CD4-positive, alpha-beta T cell treated with Interleukin-17A for 4 hours (primary cell): ENCODE data around the gene USP17L15.
"Not testable (repeated sequence)": the region's sequence is repeated elsewhere in the genome, so short reads cannot be mapped to it uniquely, and the experiment has no call there.

Experiments
- DNase-seq: peaks from one replicate; pipeline ENCODE4 v3.0.0-alpha.2; 2020; ENCODE audit warnings: mixed read lengths

USP17L15 gene

GRCh38 chr4:9234085-9234484, at the start of gene USP17L15:
TSS of gene USP17L15 (plus strand) at chr4:9234385. CDS start at chr4:9234385, 0 bp downstream.
- not testable (repeated sequence) for DNase-seq

- not testable (repeated sequence) for DNase-seq
Observed at GRCh38 chr4:9210357-9210756, 23.8 kb upstream of the USP17L15 start, which contains the start of gene USP17L10. TSS of gene USP17L10 (plus strand) at chr4:9210657. CDS start at chr4:9210657, 0 bp downstream.

GRCh38 chr4:9214701-9215100, 19.5 kb upstream of the USP17L15 start:
- DNase-seq: not testable (repeated sequence)

GRCh38 chr4:9215105-9215504, 19.1 kb upstream of the USP17L15 start, which contains the start of gene USP17L11:
TSS of gene USP17L11 (plus strand) at chr4:9215405. CDS start at chr4:9215405, 0 bp downstream.
- not testable (repeated sequence) for DNase-seq

- DNase-seq: not testable (repeated sequence)
Observed at GRCh38 chr4:9219852-9220251, 14.3 kb upstream of the USP17L15 start, which contains the start of gene USP17L12. TSS of gene USP17L12 (plus strand) at chr4:9220152. CDS start at chr4:9220152, 0 bp downstream.

GRCh38 chr4:9224596-9224995, 9.6 kb upstream of the USP17L15 start, which contains the start of gene USP17L13:
TSS of gene USP17L13 (plus strand) at chr4:9224896. CDS start at chr4:9224896, 0 bp downstream.
- DNase-seq: not testable (repeated sequence)

- DNase-seq: not testable (repeated sequence)
Observed at GRCh38 chr4:9230249-9230648, 3.9 kb upstream of the USP17L15 start.

GRCh38 chr4:9238461-9238860, 4.3 kb downstream of the USP17L15 start:
- DNase-seq: not testable (repeated sequence)

GRCh38 chr4:9243579-9243978, 9.4 kb downstream of the USP17L15 start, which contains the start of gene USP17L17:
TSS of gene USP17L17 (plus strand) at chr4:9243879. CDS start at chr4:9243879, 0 bp downstream.
- DNase-seq: not testable (repeated sequence)

GRCh38 chr4:9247953-9248680, 13.9 kb downstream of the USP17L15 start, which contains the start of gene USP17L18:
TSS of gene USP17L18 (plus strand) at chr4:9248630. CDS start at chr4:9248630, 0 bp downstream.
- not testable (repeated sequence) for DNase-seq

GRCh38 chr4:9253078-9253477, 18.9 kb downstream of the USP17L15 start, which contains the start of gene USP17L19:
TSS of gene USP17L19 (plus strand) at chr4:9253378. CDS start at chr4:9253378, 0 bp downstream.
- DNase-seq: not testable (repeated sequence)

GRCh38 chr4:9257824-9258223, 23.6 kb downstream of the USP17L15 start, which contains the start of gene USP17L20:
TSS of gene USP17L20 (plus strand) at chr4:9258124. CDS start at chr4:9258124, 0 bp downstream.
- DNase-seq: not testable (repeated sequence)

- not testable (repeated sequence) for DNase-seq
Observed at GRCh38 chr4:9262572-9262971, 28.4 kb downstream of the USP17L15 start, which contains the start of gene USP17L21. TSS of gene USP17L21 (plus strand) at chr4:9262872. CDS start at chr4:9262872, 0 bp downstream.

GRCh38 chr4:9267319-9267718, 33.1 kb downstream of the USP17L15 start, which contains the start of gene USP17L22:
TSS of gene USP17L22 (plus strand) at chr4:9267619. CDS start at chr4:9267619, 0 bp downstream.
- DNase-seq: not testable (repeated sequence)

GRCh38 chr4:9271719-9272118, 37.5 kb downstream of the USP17L15 start:
- not testable (repeated sequence) for DNase-seq
